ENCODE results near the gene SPTBN1.

SPTBN1 gene

GRCh38 chr2:54423213-54423612 is 32.9 kb upstream of the SPTBN1 start:
- H3K4me1 ChIP-seq (ENCODE audit: insufficient read depth, low read length, poor library complexity, severe bottlenecking): peaks cover 14% of the 10 kb centered on the region
- no peak overlapping the region for H3K9ac ChIP-seq (ENCODE audit: low read depth, low read length, poor library complexity, severe bottlenecking)
- peaks cover 11% of the 10 kb centered on the region for H3F3A ChIP-seq (ENCODE audit: low read depth)
- H3K4me3 ChIP-seq (ENCODE audit: low read length, poor library complexity, severe bottlenecking): no peak overlapping the region
- H2AFZ ChIP-seq (ENCODE audit: low read length): no peak overlapping the region
- no peaks in the 10 kb centered on the region for H3K79me2 ChIP-seq (ENCODE audit: insufficient read depth, low read length)
- TF ChIP-seq EZH2phosphoT487 (IDR thresholded peaks at IDR 0.05; ENCODE audit: borderline replicate concordance) (no peak), CTCF (conservative IDR thresholded peaks at IDR 0.05; ENCODE audit: low read length) (no peak)
- H4K20me1 ChIP-seq (ENCODE audit: insufficient read depth, low read length, poor library complexity, severe bottlenecking): no peaks in the 10 kb centered on the region
- no peaks in the 10 kb centered on the region for H3K36me3 ChIP-seq (ENCODE audit: insufficient read depth, low read length)
- no peaks in the 10 kb centered on the region for H3K9me3 ChIP-seq (ENCODE audit: insufficient read depth, low read depth, low read length)
- H3K9me2 ChIP-seq (replicated peaks; ENCODE audit: low read depth, low read length): no peaks in the 10 kb centered on the region
- peaks cover 72% of the 10 kb centered on the region for H3K27me3 ChIP-seq (ENCODE audit: insufficient read depth, low read length, poor library complexity, severe bottlenecking)
- no peak overlapping the region for H3K4me2 ChIP-seq (ENCODE audit: low read depth, low read length, poor library complexity, severe bottlenecking)

- Histone ChIP-seq H3K27me3 (ENCODE audit: insufficient read depth, low read length, poor library complexity, severe bottlenecking) (peaks cover 57% of the 10 kb centered on the region), H3K9ac (ENCODE audit: low read depth, low read length, poor library complexity, severe bottlenecking) (no peak overlapping the region), H3K79me2 (ENCODE audit: insufficient read depth, low read length) (no peaks in the 10 kb centered on the region), H3K9me2 (replicated peaks; ENCODE audit: low read depth, low read length) (no peaks in the 10 kb centered on the region), H3K4me1 (ENCODE audit: insufficient read depth, low read length, poor library complexity, severe bottlenecking) (peaks cover 20% of the 10 kb centered on the region), H4K20me1 (ENCODE audit: insufficient read depth, low read length, poor library complexity, severe bottlenecking) (no peaks in the 10 kb centered on the region), H3K36me3 (ENCODE audit: insufficient read depth, low read length) (no peaks in the 10 kb centered on the region), H2AFZ (ENCODE audit: low read length) (no peak overlapping the region), H3K9me3 (ENCODE audit: insufficient read depth, low read depth, low read length) (no peaks in the 10 kb centered on the region), H3K4me2 (ENCODE audit: low read depth, low read length, poor library complexity, severe bottlenecking) (no peak overlapping the region), H3F3A (ENCODE audit: low read depth) (peaks cover 11% of the 10 kb centered on the region), H3K4me3 (ENCODE audit: low read length, poor library complexity, severe bottlenecking) (no peak overlapping the region)
- TF ChIP-seq EZH2phosphoT487 (IDR thresholded peaks at IDR 0.05; ENCODE audit: borderline replicate concordance) (no peak), CTCF (conservative IDR thresholded peaks at IDR 0.05; ENCODE audit: low read length) (no peak)
These were observed 31.5 kb upstream of the SPTBN1 start for GRCh38 chr2:54424555-54425163.

- H3K27me3 ChIP-seq (ENCODE audit: insufficient read depth, low read length, poor library complexity, severe bottlenecking): peaks cover 42% of the 10 kb centered on the region
- H3F3A ChIP-seq (ENCODE audit: low read depth): no peaks in the 10 kb centered on the region
- no peaks in the 10 kb centered on the region for H3K79me2 ChIP-seq (ENCODE audit: insufficient read depth, low read length)
- H3K36me3 ChIP-seq (ENCODE audit: insufficient read depth, low read length): no peaks in the 10 kb centered on the region
- H4K20me1 ChIP-seq (ENCODE audit: insufficient read depth, low read length, poor library complexity, severe bottlenecking): no peaks in the 10 kb centered on the region
- H2AFZ ChIP-seq (ENCODE audit: low read length): no peak overlapping the region
- no peak overlapping the region for H3K9ac ChIP-seq (ENCODE audit: low read depth, low read length, poor library complexity, severe bottlenecking)
- peaks cover 25% of the 10 kb centered on the region for H3K4me1 ChIP-seq (ENCODE audit: insufficient read depth, low read length, poor library complexity, severe bottlenecking)
- H3K4me3 ChIP-seq (ENCODE audit: low read length, poor library complexity, severe bottlenecking): no peak overlapping the region
- no peaks in the 10 kb centered on the region for H3K9me2 ChIP-seq (replicated peaks; ENCODE audit: low read depth, low read length)
- TF ChIP-seq EZH2phosphoT487 (IDR thresholded peaks at IDR 0.05; ENCODE audit: borderline replicate concordance) (no peak), CTCF (conservative IDR thresholded peaks at IDR 0.05; ENCODE audit: low read length) (no peak)
- no peaks in the 10 kb centered on the region for H3K9me3 ChIP-seq (ENCODE audit: insufficient read depth, low read depth, low read length)
- H3K4me2 ChIP-seq (ENCODE audit: low read depth, low read length, poor library complexity, severe bottlenecking): no peak overlapping the region
These were observed 27.9 kb upstream of the SPTBN1 start for GRCh38 chr2:54428108-54428831.
